SK-N-MC (cell line): Measurements from ENCODE around the gene TTC22.

Experiments
- EZH2 ChIP-seq: fragments of 200-600 bp; sonication (generic); IDR thresholded peaks from one replicate; pipeline ENCODE4 v1.6.1; 2017; ENCODE audit warnings: antibody characterized with exemption
- POLR2AphosphoS5 ChIP-seq: IDR thresholded peaks from 2 replicates; pipeline ENCODE4 v1.6.1; 2012; ENCODE audit warnings: mild to moderate bottlenecking, low read depth, low read length, borderline replicate concordance

- no peak for TF ChIP-seq EZH2
- no peak for TF ChIP-seq POLR2AphosphoS5
These were observed 37.3 kb downstream of the TTC22 start for GRCh38 chr1:54763816-54764132.
